ENCODE data around the gene AGTRAP. TPM values are rescaled to one million over a fixed set of nuclear protein-coding genes. Genes with fewer than 3 reads are reported as not detected.

The AGTRAP gene
- total RNA-seq, 2 experiments from 2014 or later = 45.5 to 59.9 TPM

GRCh38 chr1:11797525-11798216, 61.7 kb downstream of the AGTRAP start:
- peaks cover 14% of the 10 kb centered on the region for H3K4me1 Mint-ChIP-seq
- CTCF ChIA-PET = interaction anchor here (0.6 to 2.4 kb wide), 4 partner anchors 12 to 147 kb away, joined by 3 to 8 read pairs (median 3); no protein-coding TSS in a partner anchor
- no peaks in the 10 kb centered on the region for H3K9me3 Mint-ChIP-seq (ENCODE audit: low read depth)
- H3K27me3 Mint-ChIP-seq = no peaks in the 10 kb centered on the region
- peaks cover 11% of the 10 kb centered on the region for H3K36me3 Mint-ChIP-seq
- no peak for ATAC-seq
- H3K4me3 Mint-ChIP-seq = no peak overlapping the region
- no peak overlapping the region for H3K27ac Mint-ChIP-seq
- no peak for DNase-seq

GRCh38 chr1:11799099-11799498, 63.2 kb downstream of the AGTRAP start:
- ATAC-seq (no peak), DNase-seq (no peak)
- H3K36me3 Mint-ChIP-seq = peaks cover 11% of the 10 kb centered on the region
- no peak overlapping the region for H3K27ac Mint-ChIP-seq
- CTCF ChIA-PET = interaction anchor here (2.4 kb wide), 1 partner anchor 13 kb away, joined by 8 read pairs; no protein-coding TSS in a partner anchor
- no peaks in the 10 kb centered on the region for H3K9me3 Mint-ChIP-seq (ENCODE audit: low read depth)
- no peak overlapping the region for H3K4me3 Mint-ChIP-seq
- H3K27me3 Mint-ChIP-seq = no peaks in the 10 kb centered on the region
- peaks cover 28% of the 10 kb centered on the region for H3K4me1 Mint-ChIP-seq

GRCh38 chr1:11799896-11800295, 64.0 kb downstream of the AGTRAP start:
- no peak for ATAC-seq
- Mint-ChIP-seq H3K4me1 (peaks cover 36% of the 10 kb centered on the region), H3K36me3 (peaks cover 11% of the 10 kb centered on the region), H3K4me3 (no peak overlapping the region), H3K27ac (no peak overlapping the region), H3K9me3 (ENCODE audit: low read depth) (no peaks in the 10 kb centered on the region), H3K27me3 (no peaks in the 10 kb centered on the region)
- no peak for DNase-seq
- CTCF ChIA-PET = no interaction called here

- Mint-ChIP-seq H3K27ac (no peak overlapping the region), H3K36me3 (peaks cover 11% of the 10 kb centered on the region), H3K4me3 (no peak overlapping the region), H3K27me3 (no peaks in the 10 kb centered on the region), H3K9me3 (ENCODE audit: low read depth) (no peaks in the 10 kb centered on the region), H3K4me1 (peaks cover 39% of the 10 kb centered on the region)
- DNase-seq (no peak), ATAC-seq (no peak)
- CTCF ChIA-PET = no interaction called here
Measured at GRCh38 chr1:11800391-11800755, 64.4 kb downstream of the AGTRAP start.

Other genes starting within 250 kb of the AGTRAP start
- 1 to 10 TPM; 1.8 to 4.6 TPM for gene FBXO2, start 81.7 kb upstream of the AGTRAP start, total RNA-seq
- 10 to 100 TPM; 28.6 to 39.9 TPM for gene FBXO44, start 81.3 kb upstream of the AGTRAP start, total RNA-seq
- gene FBXO6, start 71.9 kb upstream of the AGTRAP start, total RNA-seq = 10 to 100 TPM; 36.2 to 40.3 TPM
- 10 to 100 TPM; 85.4 to 94.8 TPM for gene MAD2L2, start 55.0 kb upstream of the AGTRAP start, total RNA-seq
- gene DRAXIN, start 44.4 kb upstream of the AGTRAP start, total RNA-seq = 1 to 10 TPM; 1.0 to 2.1 TPM
- gene C1orf167, start 26.1 kb downstream of the AGTRAP start, total RNA-seq = not detected
- 10 to 100 TPM; 24.1 to 30.0 TPM for gene MTHFR, start 69.8 kb downstream of the AGTRAP start, total RNA-seq
- gene CLCN6, start 70.1 kb downstream of the AGTRAP start, total RNA-seq = 10 to 100 TPM; 20.0 to 21.1 TPM
- not detected for gene NPPA, start 111.6 kb downstream of the AGTRAP start, total RNA-seq
- not detected for gene NPPB, start 122.8 kb downstream of the AGTRAP start, total RNA-seq
- 10 to 100 TPM; 44.2 to 44.6 TPM for gene KIAA2013, start 190.3 kb downstream of the AGTRAP start, total RNA-seq
- 10 to 100 TPM; 17.6 to 20.8 TPM for gene PLOD1, start 198.6 kb downstream of the AGTRAP start, total RNA-seq
- gene MFN2, start 244.3 kb downstream of the AGTRAP start, total RNA-seq = 10 to 100 TPM; 57.7 to 67.5 TPM